GM12878 (cell line): ENCODE results near the gene CELSR1. TPM values are rescaled to one million over a fixed set of nuclear protein-coding genes. Genes with fewer than 3 reads are reported as not detected.

Experiments
- ASH2L ChIP-seq: fragments of 300-600, 200-600 bp; sonication (generic); IDR thresholded peaks from 2 replicates; pipeline ENCODE4 v1.6.1; 2017; ENCODE audit warnings: low read depth, mild to moderate bottlenecking, borderline replicate concordance
- BACH1 ChIP-seq: fragments of 450-650 bp; IDR thresholded peaks from 2 replicates; pipeline ENCODE4 v1.6.1; 2017; ENCODE audit warnings: mild to moderate bottlenecking, borderline replicate concordance
- BHLHE40 ChIP-seq, 2 experiments: fragments of 450-650 bp in 1 of 2; IDR thresholded peaks; 2 replicates each; pipeline ENCODE4 v1.6.1; 2011 to 2017; ENCODE audit warnings: low read depth in 2 of 2, borderline replicate concordance in 1 of 2, improper control_type of control experiment in 1 of 2, low read length in 1 of 2, mild to moderate bottlenecking in 1 of 2
- BMI1 ChIP-seq: fragments of 450-650 bp; IDR thresholded peaks from 2 replicates; pipeline ENCODE4 v1.6.1; 2016; ENCODE audit warnings: mild to moderate bottlenecking, moderate library complexity, borderline replicate concordance
- CHD1 ChIP-seq: IDR thresholded peaks from 2 replicates; pipeline ENCODE4 v1.6.1; 2012; ENCODE audit warnings: low read depth, low read length, improper control_type of control experiment
- CREM ChIP-seq: IDR thresholded peaks from 2 replicates; pipeline ENCODE4 v1.6.1; 2014; ENCODE audit warnings: antibody characterized with exemption, low read depth
- DPF2 ChIP-seq: fragments of 450-650 bp; IDR thresholded peaks from 2 replicates; pipeline ENCODE4 v1.6.1; 2017; ENCODE audit warnings: mild to moderate bottlenecking
- EGR1 ChIP-seq, 2 experiments: IDR thresholded peaks; 1 replicate in 1 of 2; 2 replicates in 1 of 2; pipeline ENCODE4 v1.6.1; 2011 to 2012; ENCODE audit warnings: low read depth in 2 of 2, low read length in 2 of 2, borderline replicate concordance in 1 of 2, mild to moderate bottlenecking in 1 of 2, moderate library complexity in 1 of 2
- ESRRA ChIP-seq: IDR thresholded peaks from 2 replicates; pipeline ENCODE4 v1.6.1; 2012; ENCODE audit warnings: mild to moderate bottlenecking, low read length, improper control_type of control experiment
- ETV6 ChIP-seq, 2 experiments: fragments of 450-650 bp in 1 of 2; IDR thresholded peaks in 1 of 2; conservative IDR thresholded peaks in 1 of 2; 2 replicates each; pipeline ENCODE4 v1.6.1; 2014; ENCODE audit warnings: antibody characterized with exemption in 1 of 2, borderline replicate concordance in 1 of 2, low read depth in 1 of 2, mild to moderate bottlenecking in 1 of 2, moderate library complexity in 1 of 2
- HDAC2 ChIP-seq: fragments of 200-600 bp; sonication (generic); IDR thresholded peaks from 2 replicates; pipeline ENCODE4 v1.6.1; 2017
- IKZF1 ChIP-seq: fragments of 450-650 bp; conservative IDR thresholded peaks from 2 replicates; pipeline ENCODE4 v1.6.1; 2017; ENCODE audit warnings: antibody characterized with exemption, mild to moderate bottlenecking
- IKZF2 ChIP-seq, 2 experiments: fragments of 450-650 bp; IDR thresholded peaks; 2 replicates each; pipeline ENCODE4 v1.6.1; 2017; ENCODE audit warnings: mild to moderate bottlenecking in 2 of 2, moderate library complexity in 2 of 2
- KLF5 ChIP-seq: fragments of 450-650 bp; IDR thresholded peaks from 2 replicates; pipeline ENCODE4 v1.6.1; 2014; ENCODE audit warnings: mild to moderate bottlenecking; ENCODE audit not compliant: partially characterized antibody
- MTA3 ChIP-seq: IDR thresholded peaks from 2 replicates; pipeline ENCODE4 v1.6.1; 2012; ENCODE audit warnings: low read length, inconsistent platforms, borderline replicate concordance
- NBN ChIP-seq: fragments of 450-650 bp; IDR thresholded peaks from 2 replicates; pipeline ENCODE4 v1.6.1; 2016
- NR2C1 ChIP-seq: fragments of 450-650 bp; IDR thresholded peaks from 2 replicates; pipeline ENCODE4 v1.6.1; 2017; ENCODE audit warnings: antibody characterized with exemption, mild to moderate bottlenecking, moderate library complexity
- NR2F1 ChIP-seq: fragments of 450-650 bp; conservative IDR thresholded peaks from 2 replicates; pipeline ENCODE4 v1.6.1; 2017; ENCODE audit warnings: mild to moderate bottlenecking
- POU2F2 ChIP-seq: IDR thresholded peaks from 3 replicates; pipeline ENCODE4 v1.6.1; 2011; ENCODE audit warnings: low read depth, mild to moderate bottlenecking, low read length, borderline replicate concordance
- RUNX3 ChIP-seq: IDR thresholded peaks from 2 replicates; pipeline ENCODE4 v1.6.1; 2012; ENCODE audit warnings: low read length, inconsistent platforms
- SIN3A ChIP-seq: IDR thresholded peaks from 2 replicates; pipeline ENCODE4 v1.6.1; 2012; ENCODE audit warnings: low read depth, low read length, improper control_type of control experiment
- SIX5 ChIP-seq: IDR thresholded peaks from 2 replicates; pipeline ENCODE4 v1.6.1; 2011; ENCODE audit warnings: mild to moderate bottlenecking, low read depth, low read length, moderate library complexity; ENCODE audit not compliant: severe bottlenecking
- SMAD1 ChIP-seq: fragments of 450-650 bp; IDR thresholded peaks from 2 replicates; pipeline ENCODE4 v1.6.1; 2018; ENCODE audit warnings: mild to moderate bottlenecking, low read depth; ENCODE audit not compliant: partially characterized antibody
- SRF ChIP-seq, 2 experiments: IDR thresholded peaks; 2 replicates each; pipeline ENCODE4 v1.6.1; 2011; ENCODE audit warnings: low read depth in 2 of 2, low read length in 2 of 2, mild to moderate bottlenecking in 1 of 2, moderate library complexity in 1 of 2
- TAF1 ChIP-seq: IDR thresholded peaks from 2 replicates; pipeline ENCODE4 v1.6.1; 2011; ENCODE audit warnings: mild to moderate bottlenecking, low read depth, low read length, borderline replicate concordance
- TBL1XR1 ChIP-seq: IDR thresholded peaks from 2 replicates; pipeline ENCODE4 v1.6.1; 2012; ENCODE audit warnings: low read depth, low read length, improper control_type of control experiment
- polyA plus RNA-seq, 11 experiments: library from polyadenylated mRNA; depleted of rRNA in 4 of 11; unstranded in 6 of 11; stranded (reverse) in 5 of 11; fragments of >200 nt; fragmentation: Nextera tagmentation in 4 of 11; fragmentation: Illumina TruSeq in 1 of 11; extraction: Ambion mirVana in 4 of 11; extraction: Trizol in 1 of 11; gene quantifications; 1 replicate in 1 of 11; 2 replicates in 10 of 11; pipeline versions ENCODE4 v1.2.1 to v1.2.3, GENCODE V29; 2011 to 2016; ENCODE audit warnings: inconsistent platforms in 2 of 11, missing spikeins in 2 of 11, low read depth in 1 of 11
- total RNA-seq, 4 experiments: library from RNA; depleted of rRNA in 3 of 4; stranded (reverse); fragments of >200 nt in 3 of 4; fragmentation: Illumina TruSeq in 1 of 4; extraction: Trizol in 1 of 4; gene quantifications; 2 replicates each; pipeline versions ENCODE4 v1.2.1 to v1.2.3, GENCODE V29; 2013 to 2021
- TF ChIP-seq, protein P1 (sequence below): fragments of 150-350 bp; IDR thresholded peaks from 2 replicates; pipeline ENCODE4 v1.6.1; 2016; ENCODE audit warnings: low read depth, low read length
- TF ChIP-seq, protein P2 (sequence below): fragments of 450-650 bp; IDR thresholded peaks from 2 replicates; pipeline ENCODE4 v1.6.1; 2016; ENCODE audit warnings: mild to moderate bottlenecking
- TF ChIP-seq, protein P3 (sequence below): fragments of 450-650 bp; IDR thresholded peaks from 2 replicates; pipeline ENCODE4 v1.6.1; 2014; ENCODE audit warnings: mild to moderate bottlenecking

The CELSR1 gene
- total and polyA plus RNA-seq, 10 of the 15 experiments (the other 5 are each of a cell fraction or from before 2014, with no cell fraction given): 0.05 to 1.7 (median 0.35) TPM; not detected in 2

DNA sequence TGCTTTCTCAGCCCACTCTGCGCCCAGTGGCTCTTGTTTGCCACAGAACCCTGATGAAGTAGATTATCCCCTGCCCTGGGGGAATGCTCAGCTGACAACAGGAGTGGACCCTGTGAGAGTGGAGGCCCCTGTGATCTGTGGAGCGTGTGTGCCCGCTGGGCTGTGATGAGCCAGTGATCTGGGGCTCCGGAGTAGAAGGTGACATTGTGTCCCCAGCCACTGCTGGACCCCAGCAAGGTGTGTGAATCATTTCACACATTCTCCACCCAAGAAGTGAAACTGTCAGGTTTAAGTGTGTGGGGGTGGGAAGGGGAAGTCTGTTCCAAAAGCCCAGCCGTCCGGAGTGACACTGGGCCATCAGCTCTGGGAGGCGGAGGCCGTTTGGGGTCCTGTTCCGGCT is 49.6 kb upstream of the CELSR1 start (continued):
- TF ChIP-seq, protein P1, sequence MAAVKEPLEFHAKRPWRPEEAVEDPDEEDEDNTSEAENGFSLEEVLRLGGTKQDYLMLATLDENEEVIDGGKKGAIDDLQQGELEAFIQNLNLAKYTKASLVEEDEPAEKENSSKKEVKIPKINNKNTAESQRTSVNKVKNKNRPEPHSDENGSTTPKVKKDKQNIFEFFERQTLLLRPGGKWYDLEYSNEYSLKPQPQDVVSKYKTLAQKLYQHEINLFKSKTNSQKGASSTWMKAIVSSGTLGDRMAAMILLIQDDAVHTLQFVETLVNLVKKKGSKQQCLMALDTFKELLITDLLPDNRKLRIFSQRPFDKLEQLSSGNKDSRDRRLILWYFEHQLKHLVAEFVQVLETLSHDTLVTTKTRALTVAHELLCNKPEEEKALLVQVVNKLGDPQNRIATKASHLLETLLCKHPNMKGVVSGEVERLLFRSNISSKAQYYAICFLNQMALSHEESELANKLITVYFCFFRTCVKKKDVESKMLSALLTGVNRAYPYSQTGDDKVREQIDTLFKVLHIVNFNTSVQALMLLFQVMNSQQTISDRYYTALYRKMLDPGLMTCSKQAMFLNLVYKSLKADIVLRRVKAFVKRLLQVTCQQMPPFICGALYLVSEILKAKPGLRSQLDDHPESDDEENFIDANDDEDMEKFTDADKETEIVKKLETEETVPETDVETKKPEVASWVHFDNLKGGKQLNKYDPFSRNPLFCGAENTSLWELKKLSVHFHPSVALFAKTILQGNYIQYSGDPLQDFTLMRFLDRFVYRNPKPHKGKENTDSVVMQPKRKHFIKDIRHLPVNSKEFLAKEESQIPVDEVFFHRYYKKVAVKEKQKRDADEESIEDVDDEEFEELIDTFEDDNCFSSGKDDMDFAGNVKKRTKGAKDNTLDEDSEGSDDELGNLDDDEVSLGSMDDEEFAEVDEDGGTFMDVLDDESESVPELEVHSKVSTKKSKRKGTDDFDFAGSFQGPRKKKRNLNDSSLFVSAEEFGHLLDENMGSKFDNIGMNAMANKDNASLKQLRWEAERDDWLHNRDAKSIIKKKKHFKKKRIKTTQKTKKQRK: no peak
- TF ChIP-seq, protein P2, sequence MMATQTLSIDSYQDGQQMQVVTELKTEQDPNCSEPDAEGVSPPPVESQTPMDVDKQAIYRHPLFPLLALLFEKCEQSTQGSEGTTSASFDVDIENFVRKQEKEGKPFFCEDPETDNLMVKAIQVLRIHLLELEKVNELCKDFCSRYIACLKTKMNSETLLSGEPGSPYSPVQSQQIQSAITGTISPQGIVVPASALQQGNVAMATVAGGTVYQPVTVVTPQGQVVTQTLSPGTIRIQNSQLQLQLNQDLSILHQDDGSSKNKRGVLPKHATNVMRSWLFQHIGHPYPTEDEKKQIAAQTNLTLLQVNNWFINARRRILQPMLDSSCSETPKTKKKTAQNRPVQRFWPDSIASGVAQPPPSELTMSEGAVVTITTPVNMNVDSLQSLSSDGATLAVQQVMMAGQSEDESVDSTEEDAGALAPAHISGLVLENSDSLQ: peak; percentile 83
- TF ChIP-seq DPF2 (peak; percentile 87), CHD1 (no peak), IKZF2 (IDR thresholded peaks at IDR 0.05) (peak; percentile 78 to 85), BACH1 (peak; percentile 59; the same call in 1 of the 2 replicates), HDAC2 (no peak), ESRRA (0 out of 2 replicates have a peak, but pooled peaks have one; percentile 20), SMAD1 (no peak), IKZF1 (peak; percentile 90), MTA3 (0 out of 2 replicates have a peak, but pooled peaks have one; percentile 77), KLF5 (no peak), POU2F2 (no peak), ASH2L (no peak), NR2F1 (peak; percentile 53; the same call in 1 of the 2 replicates), SIX5 (no peak), ETV6 (conservative IDR thresholded peaks at IDR 0.05 in 1 of 2, IDR thresholded peaks at IDR 0.05 in 1 of 2; ENCODE audit: borderline replicate concordance in 1 of 2, low read depth in 1 of 2) (peak in 1 of 2 experiments; percentile 72; a peak in 2 of 4 replicates), NR2C1 (no peak), TAF1 (no peak), BHLHE40 (IDR thresholded peaks at IDR 0.05; ENCODE audit: borderline replicate concordance in 1 of 2, low read depth in 2 of 2, low read length in 1 of 2) (peak; percentile 46 to 78), CREM (peak; percentile 71; the same call in 1 of the 2 replicates), SIN3A (no peak), RUNX3 (peak; percentile 69), TBL1XR1 (0 out of 2 replicates have a peak, but pooled peaks have one; percentile 16), NBN (peak; percentile 75), EGR1 (IDR thresholded peaks at IDR 0.05; ENCODE audit: borderline replicate concordance in 1 of 2, low read depth in 2 of 2, low read length in 2 of 2) (peak in 1 of 2 experiments; percentile 72; a peak in 1 of 3 replicates), SRF (IDR thresholded peaks at IDR 0.05; ENCODE audit: low read depth in 2 of 2, low read length in 2 of 2) (peak in 1 of 2 experiments; percentile 16; a peak in 1 of 4 replicates), BMI1 (peak; percentile 48)
- TF ChIP-seq, protein P3, sequence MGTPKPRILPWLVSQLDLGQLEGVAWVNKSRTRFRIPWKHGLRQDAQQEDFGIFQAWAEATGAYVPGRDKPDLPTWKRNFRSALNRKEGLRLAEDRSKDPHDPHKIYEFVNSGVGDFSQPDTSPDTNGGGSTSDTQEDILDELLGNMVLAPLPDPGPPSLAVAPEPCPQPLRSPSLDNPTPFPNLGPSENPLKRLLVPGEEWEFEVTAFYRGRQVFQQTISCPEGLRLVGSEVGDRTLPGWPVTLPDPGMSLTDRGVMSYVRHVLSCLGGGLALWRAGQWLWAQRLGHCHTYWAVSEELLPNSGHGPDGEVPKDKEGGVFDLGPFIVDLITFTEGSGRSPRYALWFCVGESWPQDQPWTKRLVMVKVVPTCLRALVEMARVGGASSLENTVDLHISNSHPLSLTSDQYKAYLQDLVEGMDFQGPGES: no peak
